Spleen (tissue), 11 donors: Measurements from ENCODE around the gene SRPK3. TPM values are rescaled to one million over a fixed set of nuclear protein-coding genes. Genes with fewer than 3 reads are reported as not detected.

Source experiments
- DNase-seq: peaks from one replicate; pipeline ENCODE4 v3.0.0-alpha.2; 2020
- H3K27ac ChIP-seq, 8 donors: fragments of 200-600 bp; sonication (generic) in 7 of 8; 1 replicate in 4 of 8; 2 replicates in 4 of 8; pipeline versions ENCODE4 v1.5.0 to v1.8.0; 2016 to 2021; ENCODE audit warnings: inconsistent platforms in 4 of 8, mild to moderate bottlenecking in 4 of 8, moderate library complexity in 1 of 8
- H3K27me3 ChIP-seq, 7 donors: fragments of 200-600 bp; sonication (generic) in 6 of 7; replicated peaks in 1 of 7; 1 replicate in 4 of 7; 2 replicates in 3 of 7; pipeline versions ENCODE4 v1.5.0 to v1.8.0; 2016 to 2021; ENCODE audit warnings: inconsistent platforms in 3 of 7, mild to moderate bottlenecking in 1 of 7
- H3K36me3 ChIP-seq, 6 donors: fragments of 200-600 bp; sonication (generic) in 5 of 6; 1 replicate in 4 of 6; 2 replicates in 2 of 6; pipeline versions ENCODE4 v1.5.0 to v1.8.0; 2016 to 2021; ENCODE audit warnings: inconsistent platforms in 2 of 6
- H3K4me1 ChIP-seq, 6 donors: fragments of 200-600 bp; sonication (generic) in 5 of 6; 1 replicate in 3 of 6; 2 replicates in 3 of 6; pipeline versions ENCODE4 v1.5.0 to v1.8.0; 2016 to 2021; ENCODE audit warnings: inconsistent platforms in 3 of 6
- H3K4me3 ChIP-seq, 8 donors: fragments of 200-600 bp; sonication (generic) in 7 of 8; 1 replicate in 4 of 8; 2 replicates in 4 of 8; pipeline versions ENCODE4 v1.5.0 to v1.8.0; 2016 to 2021; ENCODE audit warnings: inconsistent platforms in 4 of 8, mild to moderate bottlenecking in 4 of 8, moderate library complexity in 2 of 8
- H3K9me3 ChIP-seq, 8 donors: fragments of 200-600 bp; sonication (generic) in 7 of 8; 1 replicate in 4 of 8; 2 replicates in 4 of 8; pipeline versions ENCODE4 v1.5.0 to v1.8.0; 2016 to 2021; ENCODE audit warnings: inconsistent platforms in 4 of 8
- CTCF ChIP-seq, 11 experiments: fragments of 200-600 bp in 7 of 11; fragments of 450-650 bp in 4 of 11; sonication (generic) in 4 of 11; IDR thresholded peaks in 8 of 11; conservative IDR thresholded peaks in 3 of 11; 1 replicate in 7 of 11; 2 replicates in 4 of 11; pipeline versions ENCODE4 v1.4.0 to v1.8.0; 2016 to 2021; ENCODE audit warnings: antibody characterized with exemption in 11 of 11, inconsistent platforms in 4 of 11, mild to moderate bottlenecking in 1 of 11
- POLR2A ChIP-seq, 3 donors: fragments of 450-650 bp; IDR thresholded peaks; one replicate each; pipeline ENCODE4 v1.5.1; 2017; ENCODE audit warnings: antibody characterized with exemption in 3 of 3, mild to moderate bottlenecking in 1 of 3
- POLR2AphosphoS5 ChIP-seq, 3 donors: sonication (generic); formaldehyde crosslinking; IDR thresholded peaks; one replicate each; pipeline ENCODE4 v1.5.1; 2017; ENCODE audit warnings: antibody characterized with exemption in 3 of 3
- WGBS, 5 donors: extraction: QIAGEN DNeasy Blood & Tissue Kit in 3 of 5; methylation state at CpG; one replicate each; pipeline versions ENCODE4 v1.1.5 to v1.1.7; 2013 to 2018; 5-methylcytosine and 5-hydroxymethylcytosine counted together
- intact Hi-C: fragments of 100-400 bp; cut with DNase I; formaldehyde crosslinking; loops from one replicate; pipeline ENCODE4 v1.15.0; 2023; ENCODE audit warnings: low total_unique reads
- polyA plus RNA-seq, 3 donors: library from polyadenylated mRNA; stranded (reverse); fragments of 200-250 nt; gene quantifications; one replicate each; pipeline ENCODE4 v1.2.1, GENCODE V29; 2013
- total RNA-seq, 7 donors: library from RNA; depleted of rRNA in 3 of 7; stranded (reverse); fragments of >200 nt in 3 of 7; fragmentation: NEBNext Ultra II Directional in 4 of 7; extraction: Animal tissue kit (Norgen Biotek cat#: 25700) in 4 of 7; gene quantifications; one replicate each; pipeline versions ENCODE4 v1.1.0 to v1.2.1, GENCODE V29; 2016 to 2021
- donor health status: healthy with polysubstance abuse.
- donor health status: DM: no; HTN: no; CAD: no; lungs with moderate emphysema.
- donor health status: DM: no; HTN: no; CAD: no.
- donor health status: Bipolar disorder and iron deficiency.
- donor health status: healthy.
- donor health status: DM: no; HTN: no; CAD: no.
- donor health status: DM: yes; HTN: yes; CAD: no.

The SRPK3 gene
- total and polyA plus RNA-seq, 10 donors, result 0.03 to 0.26 (median 0.07) TPM; not detected in 7

GRCh38 chrX:153763298-153763932 lies 17.4 kb upstream of the SRPK3 start:
- no peaks in the 10 kb centered on the region for H3K9me3 ChIP-seq
- no peaks in the 10 kb centered on the region for H3K36me3 ChIP-seq
- intact Hi-C loops, result no loop called here
- H3K4me1 ChIP-seq, result peaks cover 0 to 32% (median 19%) of the 10 kb centered on the region in 6 donors
- H3K4me3 ChIP-seq, result no peak overlapping the region
- no peak overlapping the region for H3K27ac ChIP-seq
- H3K27me3 ChIP-seq, result peaks cover 0 to 11% (median 0%) of the 10 kb centered on the region in 7 donors
- 77 to 88% (median 85%) methylated on average over 14 to 18 of the region's 18 CpGs for WGBS, 5 donors
- no peak for TF ChIP-seq POLR2A (IDR thresholded peaks at IDR 0.05)
- DNase-seq, result peak; percentile 74

GRCh38 chrX:153763989-153764755 lies 16.7 kb upstream of the SRPK3 start, which contains the start of gene PLXNB3:
TSS of gene PLXNB3 (plus strand) at chrX:153764249. CDS start at chrX:153765536, 1,287 bp downstream.
- Histone ChIP-seq H3K36me3 (no peaks in the 10 kb centered on the region), H3K27me3 (peaks cover 0 to 11% (median 0%) of the 10 kb centered on the region in 7 donors), H3K4me1 (peaks cover 0 to 39% (median 20%) of the 10 kb centered on the region in 6 donors), H3K9me3 (no peaks in the 10 kb centered on the region), H3K27ac (peak within 1 kb of the TSS in 1 of 8 donors; percentile 23), H3K4me3 (no peak within 1 kb of the TSS)
- TF ChIP-seq CTCF (IDR thresholded peaks at IDR 0.05 in 8 of 11, conservative IDR thresholded peaks at IDR 0.05 in 3 of 11) (peak; percentile 85 to 93 (median 89)), POLR2A (IDR thresholded peaks at IDR 0.05) (no peak), POLR2AphosphoS5 (IDR thresholded peaks at IDR 0.05) (peak; percentile 59 to 77 (median 71))
- 31 to 44% (median 34%) methylated on average over 16 to 26 of the region's 26 CpGs; no CpG with 5 or more reads in 1 of the 5 donors for WGBS, 5 donors
- intact Hi-C loops, result no loop called here
- DNase-seq, result peak; percentile 94

GRCh38 chrX:153764786-153765137 lies 16.1 kb upstream of the SRPK3 start:
- intact Hi-C loops, result no loop called here
- TF ChIP-seq POLR2AphosphoS5 (IDR thresholded peaks at IDR 0.05) (no peak), POLR2A (IDR thresholded peaks at IDR 0.05) (no peak), CTCF (IDR thresholded peaks at IDR 0.05 in 8 of 11, conservative IDR thresholded peaks at IDR 0.05 in 3 of 11) (no peak)
- 81 to 87% (median 83%) methylated on average over 6 to 7 of the region's 7 CpGs; no CpG with 5 or more reads in 1 of the 5 donors for WGBS, 5 donors
- no peak overlapping the region for H3K4me3 ChIP-seq
- H3K4me1 ChIP-seq, result peaks cover 0 to 39% (median 20%) of the 10 kb centered on the region in 6 donors
- peak overlapping the region in 1 of 8 donors; percentile 23 for H3K27ac ChIP-seq
- H3K36me3 ChIP-seq, result no peaks in the 10 kb centered on the region
- peaks cover 0 to 11% (median 0%) of the 10 kb centered on the region in 7 donors for H3K27me3 ChIP-seq
- H3K9me3 ChIP-seq, result no peaks in the 10 kb centered on the region
- DNase-seq, result peak; percentile 69

GRCh38 chrX:153765138-153766079 lies 15.4 kb upstream of the SRPK3 start:
- TF ChIP-seq POLR2AphosphoS5 (IDR thresholded peaks at IDR 0.05) (peak; percentile 46 to 71 (median 65)), POLR2A (IDR thresholded peaks at IDR 0.05) (no peak)
- H3K36me3 ChIP-seq, result no peaks in the 10 kb centered on the region
- intact Hi-C loops, result no loop called here
- peak; percentile 80 for DNase-seq
- H3K27ac ChIP-seq, result peak overlapping the region in 1 of 8 donors; percentile 23
- no peaks in the 10 kb centered on the region for H3K9me3 ChIP-seq
- H3K27me3 ChIP-seq, result peaks cover 0 to 15% (median 0%) of the 10 kb centered on the region in 7 donors
- WGBS, 5 donors, result 10 to 80% (median 57%) methylated on average over 2 to 27 of the region's 27 CpGs
- H3K4me3 ChIP-seq, result no peak overlapping the region
- peaks cover 0 to 39% (median 20%) of the 10 kb centered on the region in 6 donors for H3K4me1 ChIP-seq
